HTR-8/SVneo (cell line): ENCODE measurements around the gene PHF8.

ENCODE experiments used
- DNase-seq: peaks from one replicate; pipeline ENCODE4 v3.0.0; 2011; ENCODE audit warnings: low spot score, mixed read lengths; ENCODE audit not compliant: insufficient read length
- FAIRE-seq: peaks from 2 replicates; lab custom pipeline; 2011; peaks lifted over from hg19 to GRCh38; lab: Jason Lieb, UNC

Gene PHF8

GRCh38 chrX:54044126-54044876 lies at the start of gene PHF8:
Gene PHF8 (minus strand): TSS chrX:54044473. CDS start chrX:54042728, 1,745 bp downstream.
- peak; percentile 65 for DNase-seq
- no peak for FAIRE-seq

DNA sequence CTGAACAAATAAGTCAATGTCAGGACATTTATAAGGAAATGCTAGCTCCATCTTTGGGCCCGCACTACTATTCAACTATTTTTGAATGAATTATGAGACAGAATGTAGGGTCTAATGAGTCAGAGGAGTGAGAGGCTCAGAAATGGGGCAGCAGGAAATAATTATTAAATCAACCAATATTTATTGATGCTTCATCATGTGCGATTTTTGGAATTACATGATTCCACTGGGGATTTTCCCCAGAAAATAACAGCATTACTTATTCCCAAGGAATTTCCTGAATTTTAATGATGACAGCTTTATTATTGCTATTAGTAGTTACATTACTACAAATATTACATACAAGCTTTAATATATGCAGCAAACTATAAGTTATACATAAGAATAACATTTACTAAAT lies 49.3 kb upstream of the PHF8 start:
- DNase-seq (no peak), FAIRE-seq (no peak)

- no peak for DNase-seq
- no peak for FAIRE-seq
These were observed 48.9 kb upstream of the PHF8 start for GRCh38 chrX:54093159-54093558.

DNA sequence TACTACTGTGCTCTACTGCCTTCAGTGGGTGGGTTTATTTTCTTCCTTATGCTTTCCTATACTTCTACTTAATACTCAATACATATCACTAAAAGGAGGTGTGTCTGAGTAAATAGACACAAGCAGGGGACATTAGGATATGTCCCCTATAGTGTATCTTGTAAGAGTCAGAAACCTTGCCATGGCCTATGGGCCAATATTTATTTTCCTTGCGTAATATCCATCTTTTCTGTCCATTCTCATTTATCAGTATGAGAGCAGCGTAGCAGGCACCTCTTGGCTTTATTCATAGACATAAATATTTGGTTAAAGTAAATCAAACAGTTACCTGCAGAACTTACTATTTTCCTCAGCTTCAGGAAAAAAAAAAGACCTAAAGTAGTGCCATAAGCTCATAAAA lies 46.6 kb upstream of the PHF8 start:
- DNase-seq (no peak), FAIRE-seq (no peak)

GRCh38 chrX:54089191-54089590 lies 44.9 kb upstream of the PHF8 start:
- DNase-seq (no peak), FAIRE-seq (no peak)

- no peak for FAIRE-seq
- DNase-seq, result no peak
These were observed 43.4 kb upstream of the PHF8 start for GRCh38 chrX:54087661-54088060.

DNA sequence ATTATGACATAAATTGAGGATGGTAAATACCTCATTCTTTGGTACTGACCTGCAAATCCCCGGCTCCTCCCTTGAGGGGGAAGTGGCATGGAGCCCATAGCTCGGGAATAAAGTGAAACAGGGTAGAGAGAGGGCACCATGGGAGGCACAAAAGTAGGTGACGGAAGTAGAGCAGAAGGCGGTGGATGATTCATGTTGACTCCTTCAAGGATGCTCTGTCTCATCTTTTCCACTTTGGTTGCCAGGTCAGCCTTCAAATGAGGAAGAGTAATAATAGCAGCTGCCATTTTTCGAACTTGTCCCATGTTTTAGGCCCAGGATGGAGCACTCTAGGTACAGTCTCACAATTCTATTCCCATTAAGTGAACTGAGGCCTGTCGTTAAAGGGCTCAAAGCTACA lies 41.4 kb upstream of the PHF8 start:
- no peak for FAIRE-seq
- no peak for DNase-seq

- no peak for FAIRE-seq
- peak; percentile 31 for DNase-seq
These were observed 32.6 kb upstream of the PHF8 start for GRCh38 chrX:54076903-54077302.

- DNase-seq (no peak), FAIRE-seq (no peak)
These were observed 30.6 kb upstream of the PHF8 start for GRCh38 chrX:54074826-54075225.

- FAIRE-seq (no peak), DNase-seq (no peak)
These were observed 23.5 kb upstream of the PHF8 start for GRCh38 chrX:54067766-54068165.

- FAIRE-seq, result no peak
These were observed 22.6 kb upstream of the PHF8 start for GRCh38 chrX:54066841-54067240.

DNA sequence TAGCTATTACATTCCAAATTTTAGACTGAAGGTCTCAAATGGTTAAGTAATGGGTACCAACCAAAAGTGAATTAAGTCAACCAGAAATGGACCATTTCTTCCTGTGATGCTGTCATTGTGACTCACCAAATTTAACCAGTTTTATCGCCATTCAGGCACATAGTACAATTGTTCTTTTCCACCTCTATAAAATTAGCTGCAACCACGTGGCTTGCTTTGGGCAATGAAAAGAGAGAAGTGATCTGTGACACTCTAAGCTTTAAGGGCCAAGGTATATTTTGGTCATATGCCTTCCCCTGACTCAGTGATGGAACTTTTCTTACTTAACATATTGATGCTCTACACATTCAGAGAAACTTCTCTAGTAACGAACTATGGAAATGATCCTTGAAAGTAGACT lies 20.3 kb upstream of the PHF8 start:
- FAIRE-seq (no peak), DNase-seq (no peak)

More at GRCh38 chrX:54066841-54067240, 22.6 kb upstream of the PHF8 start:
- DNase-seq, result no peak

- no peak for FAIRE-seq
- no peak for DNase-seq
These were observed 19.1 kb upstream of the PHF8 start for GRCh38 chrX:54063361-54063760.

- FAIRE-seq (no peak), DNase-seq (no peak)
These were observed 5.5 kb upstream of the PHF8 start for GRCh38 chrX:54049801-54050200.

DNA sequence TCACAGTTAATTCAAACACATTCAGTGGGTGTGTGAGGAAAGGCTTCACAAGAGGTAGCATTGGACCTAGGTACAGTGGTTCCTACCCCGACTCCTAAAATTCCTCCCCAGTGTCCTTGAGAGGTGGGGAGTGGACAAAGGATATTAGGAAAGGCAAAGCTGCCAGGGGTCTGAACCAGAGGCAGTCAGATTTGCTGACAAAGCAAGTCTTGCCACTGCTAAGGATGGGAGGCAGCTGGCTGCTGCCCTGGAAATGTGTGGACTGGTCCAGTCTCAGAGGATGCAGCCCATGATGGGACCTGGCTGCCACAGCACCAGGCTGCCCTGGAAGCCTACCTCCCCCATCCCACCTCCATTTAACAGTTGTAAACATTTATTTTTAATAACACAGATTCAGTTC lies 4.1 kb upstream of the PHF8 start:
- no peak for FAIRE-seq

DNA sequence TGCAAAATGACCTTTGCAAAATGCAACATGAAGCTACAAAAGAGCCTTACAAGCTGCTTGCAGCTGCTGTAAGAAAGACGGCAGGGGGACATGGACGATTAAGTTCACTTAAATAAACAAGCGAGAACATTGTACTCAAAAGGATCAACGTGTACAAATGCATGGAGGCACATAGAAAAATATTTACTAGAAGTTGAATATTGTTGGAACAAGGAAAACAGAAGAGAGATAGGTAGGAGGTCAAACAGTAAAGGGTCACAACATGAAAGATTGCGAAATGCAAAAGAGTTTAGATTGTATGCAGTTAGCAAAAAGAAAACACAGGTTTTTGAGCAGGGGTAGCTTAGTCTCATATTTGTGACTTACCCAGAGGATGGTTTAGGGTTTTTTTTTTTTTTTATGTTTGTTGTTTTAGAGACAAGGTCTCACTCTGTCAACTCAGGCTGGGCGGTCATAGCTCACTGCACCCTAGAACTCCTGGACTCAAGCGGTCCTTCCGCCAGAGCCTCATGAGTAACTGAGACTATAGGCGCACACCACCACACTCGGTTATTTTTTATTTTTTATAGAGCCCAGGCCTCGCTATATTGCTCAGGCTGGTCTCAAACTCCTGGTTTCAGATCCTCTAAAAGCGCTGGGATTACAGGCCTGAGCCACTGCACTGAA lies 1.4 kb upstream of the PHF8 start:
- DNase-seq (no peak), FAIRE-seq (no peak)

More for the DNA sequence above, 4.1 kb upstream of the PHF8 start:
- DNase-seq, result no peak

DNA sequence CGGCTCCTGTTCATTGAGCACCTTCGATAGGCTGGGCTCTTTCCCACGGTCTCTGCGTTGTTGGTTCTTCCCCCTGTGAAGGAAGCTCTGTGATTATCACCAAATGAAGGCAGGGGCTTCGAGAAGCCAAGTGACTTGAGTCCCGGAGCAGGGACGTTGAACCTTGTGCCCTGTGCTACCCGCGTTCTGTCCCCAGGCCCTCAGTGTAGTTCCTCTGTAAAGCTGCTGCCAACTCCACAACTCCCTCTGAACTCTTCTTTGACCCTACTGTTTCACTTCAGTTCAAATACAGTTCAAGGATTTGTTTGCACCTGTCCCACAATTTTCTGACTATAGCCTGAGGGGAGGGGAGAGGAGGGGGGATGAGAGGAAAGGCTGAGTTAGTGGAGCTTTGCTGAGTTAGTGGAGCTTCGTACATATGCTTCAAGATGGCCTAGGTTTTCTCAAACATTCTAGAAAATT lies 635 bp upstream of the PHF8 start:
- FAIRE-seq, result no peak

DNA sequence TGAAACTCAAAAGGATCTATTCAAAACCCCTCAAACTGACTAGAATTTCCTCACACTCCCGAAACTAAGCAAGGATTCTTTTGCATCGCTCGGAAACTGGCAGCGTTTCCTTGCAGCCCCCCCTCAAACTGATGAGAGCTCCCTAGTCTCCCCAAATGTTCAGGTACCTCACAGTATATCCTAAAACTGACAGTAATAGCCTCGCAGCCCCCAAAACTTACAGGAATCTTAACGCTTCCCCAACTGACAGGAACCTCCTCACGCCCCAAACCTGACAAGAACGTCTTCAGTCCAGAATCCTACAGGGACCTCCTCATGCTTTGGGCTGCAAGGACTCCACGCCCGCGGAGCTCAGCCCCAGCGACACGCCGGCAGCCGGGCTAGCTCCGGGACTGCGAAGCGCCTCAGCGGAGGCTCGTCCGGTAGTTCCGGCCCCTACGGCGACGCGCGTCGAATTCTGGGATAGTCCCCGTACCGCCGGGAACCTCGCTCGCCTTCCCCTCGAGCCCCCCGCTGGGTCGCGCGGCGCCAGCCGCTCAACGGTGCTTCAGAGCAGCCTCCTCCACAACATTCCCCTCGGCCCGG lies 640 bp downstream of the PHF8 start:
- FAIRE-seq, result no peak
- peak; percentile 4 for DNase-seq

More for the DNA sequence above, 635 bp upstream of the PHF8 start:
- no peak for DNase-seq

DNA sequence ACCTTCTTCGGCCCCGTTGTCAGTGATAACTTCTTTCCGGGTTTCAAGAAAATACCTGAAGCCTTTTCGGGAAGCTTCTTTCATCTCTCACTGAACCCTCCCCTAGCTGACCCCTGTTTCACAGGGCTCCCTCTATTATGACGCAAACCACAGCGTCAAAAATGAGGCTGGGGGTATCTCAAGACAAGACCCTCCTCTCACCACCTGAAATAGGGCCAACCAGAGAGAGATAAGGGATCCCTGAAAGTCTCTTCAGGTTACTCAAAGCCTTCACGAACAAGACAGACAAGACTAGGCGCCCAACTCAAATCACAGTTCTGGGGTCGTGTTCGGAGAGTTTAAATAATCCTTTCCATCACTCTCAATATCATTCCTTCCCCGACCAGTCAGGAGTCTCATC lies 1.2 kb downstream of the PHF8 start:
- no peak for DNase-seq
- no peak for FAIRE-seq

- FAIRE-seq, result no peak
- peak; percentile 40 for DNase-seq
These were observed 1.7 kb downstream of the PHF8 start for GRCh38 chrX:54042609-54043021.

- no peak for FAIRE-seq
- DNase-seq, result no peak
These were observed 13.9 kb downstream of the PHF8 start for GRCh38 chrX:54030329-54030728.
